ENCODE measurements around the gene LMNTD2.

LMNTD2 gene, protein sequence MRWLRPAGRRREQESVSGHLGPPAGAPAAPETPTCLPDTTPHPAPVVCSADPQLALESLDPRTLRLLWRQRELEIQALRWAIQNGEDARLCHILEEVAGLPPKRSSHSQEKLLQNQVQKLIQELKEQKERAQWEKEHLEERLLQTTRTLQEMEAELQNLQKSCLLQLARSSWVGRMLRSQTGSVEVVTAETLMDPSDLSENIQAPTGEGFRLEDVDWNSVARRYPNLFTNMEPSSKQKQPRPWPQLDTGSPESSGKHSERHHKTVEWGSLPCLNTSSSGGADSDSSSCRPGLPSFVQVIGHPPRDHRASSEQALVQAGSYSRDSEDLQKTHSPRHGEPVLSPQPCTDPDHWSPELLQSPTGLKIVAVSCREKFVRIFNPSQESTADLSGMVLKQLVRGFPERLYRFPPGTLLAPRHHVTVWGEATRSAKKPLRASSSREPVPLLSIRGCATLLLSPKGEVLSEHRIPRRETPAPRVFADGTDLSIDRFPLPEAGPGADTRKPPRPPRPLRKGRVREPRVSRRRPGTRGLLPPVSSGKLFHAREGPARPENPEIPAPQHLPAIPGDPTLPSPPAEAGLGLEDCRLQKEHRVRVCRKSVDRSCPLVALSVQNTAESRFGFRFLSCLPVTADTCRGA

DNA sequence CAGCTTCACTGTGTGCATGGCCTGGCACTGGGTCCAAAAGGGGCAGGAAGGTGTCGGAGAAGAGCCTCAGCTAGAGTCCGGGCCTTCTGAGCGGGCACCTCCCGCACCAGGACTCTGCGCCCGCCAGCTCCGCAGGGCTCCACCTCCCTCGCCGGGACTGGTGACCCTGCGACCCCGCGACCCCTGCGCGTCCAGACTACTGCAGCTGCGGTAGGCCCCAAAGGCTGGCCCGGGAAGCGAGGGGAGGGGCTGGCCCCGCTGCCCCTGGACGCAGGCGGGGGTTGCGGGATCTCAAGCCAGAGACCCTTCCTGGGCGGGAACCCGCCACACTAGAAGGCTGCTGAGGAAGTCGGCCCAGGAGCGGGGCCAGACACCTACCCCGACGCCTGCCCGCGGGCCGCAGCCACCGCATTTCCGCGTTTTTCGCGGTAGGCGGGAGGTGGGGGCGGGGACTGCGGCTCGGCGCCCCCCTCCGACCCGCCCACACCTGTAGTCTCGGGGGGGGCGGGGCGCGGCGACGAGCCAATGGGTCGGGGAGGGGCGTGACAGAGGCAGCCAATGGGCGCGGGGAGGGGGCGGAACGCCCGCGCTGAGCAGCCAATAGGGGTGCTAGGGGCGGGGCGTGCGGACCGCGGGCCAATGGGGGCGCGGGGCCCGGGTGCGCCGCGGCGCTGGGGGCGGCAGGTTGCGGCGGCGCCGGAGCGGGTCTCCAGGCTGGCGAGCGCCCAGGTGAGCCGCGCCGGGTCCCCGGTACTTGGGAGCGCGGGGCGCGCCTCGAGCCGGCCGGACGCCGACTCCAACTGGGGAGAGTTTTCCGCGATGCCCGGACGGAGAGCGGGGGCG lies at the start of gene LMNTD2, which contains the start of gene RASSF7:
Gene LMNTD2 (minus strand): TSS at position 434 of the 843 bp plus-strand sequence. CDS start 22 bp downstream, at position 412.
Gene RASSF7 (plus strand): TSS at position 666 of the 843 bp plus-strand sequence. CDS start 799 bp downstream, outside the sequence.
- no peak for DNase-seq (ENCODE audit: low read depth, low spot score)

DNA sequence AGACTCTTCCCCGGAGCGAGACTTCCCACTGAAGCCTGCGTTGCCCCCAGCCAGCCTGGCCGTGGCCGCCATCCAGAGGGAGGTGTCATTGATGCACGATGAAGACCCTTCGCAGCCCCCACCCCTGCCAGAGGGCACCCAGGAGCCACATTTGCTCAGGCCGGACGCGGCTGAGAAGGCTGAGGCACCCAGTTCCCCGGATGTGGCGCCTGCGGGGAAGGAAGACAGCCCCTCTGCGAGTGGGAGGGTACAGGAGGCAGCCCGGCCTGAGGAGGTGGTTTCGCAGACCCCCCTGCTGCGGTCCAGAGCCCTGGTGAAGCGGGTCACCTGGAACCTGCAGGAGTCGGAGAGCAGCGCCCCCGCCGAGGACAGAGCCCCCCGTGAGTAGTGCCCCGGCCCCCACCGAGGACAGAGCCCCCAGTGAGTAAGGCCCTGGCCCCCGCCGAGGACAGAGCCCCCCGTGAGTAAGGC lies 48.8 kb upstream of the LMNTD2 start:
- DNase-seq (ENCODE audit: low read depth, low spot score): no peak

DNA sequence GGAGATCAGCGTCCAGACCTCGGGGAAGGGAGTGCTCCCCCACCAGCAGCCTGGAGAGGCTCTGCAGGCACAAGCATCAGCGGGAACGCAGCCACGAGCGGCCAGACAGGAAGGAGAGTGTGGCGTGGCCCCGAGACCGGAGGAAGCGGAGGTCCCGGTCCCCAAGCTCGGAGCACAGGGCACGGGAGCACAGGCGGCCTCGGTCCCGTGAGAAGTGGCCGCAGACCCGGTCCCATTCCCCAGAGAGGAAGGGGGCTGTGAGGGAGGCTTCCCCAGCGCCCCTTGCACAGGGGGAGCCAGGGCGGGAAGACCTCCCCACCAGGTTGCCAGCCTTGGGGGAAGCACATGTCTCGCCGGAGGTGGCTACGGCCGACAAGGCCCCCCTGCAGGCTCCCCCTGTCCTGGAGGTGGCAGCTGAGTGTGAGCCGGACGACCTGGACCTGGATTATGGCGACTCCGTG lies 48.3 kb upstream of the LMNTD2 start:
- no peak for DNase-seq (ENCODE audit: low read depth, low spot score)

DNA sequence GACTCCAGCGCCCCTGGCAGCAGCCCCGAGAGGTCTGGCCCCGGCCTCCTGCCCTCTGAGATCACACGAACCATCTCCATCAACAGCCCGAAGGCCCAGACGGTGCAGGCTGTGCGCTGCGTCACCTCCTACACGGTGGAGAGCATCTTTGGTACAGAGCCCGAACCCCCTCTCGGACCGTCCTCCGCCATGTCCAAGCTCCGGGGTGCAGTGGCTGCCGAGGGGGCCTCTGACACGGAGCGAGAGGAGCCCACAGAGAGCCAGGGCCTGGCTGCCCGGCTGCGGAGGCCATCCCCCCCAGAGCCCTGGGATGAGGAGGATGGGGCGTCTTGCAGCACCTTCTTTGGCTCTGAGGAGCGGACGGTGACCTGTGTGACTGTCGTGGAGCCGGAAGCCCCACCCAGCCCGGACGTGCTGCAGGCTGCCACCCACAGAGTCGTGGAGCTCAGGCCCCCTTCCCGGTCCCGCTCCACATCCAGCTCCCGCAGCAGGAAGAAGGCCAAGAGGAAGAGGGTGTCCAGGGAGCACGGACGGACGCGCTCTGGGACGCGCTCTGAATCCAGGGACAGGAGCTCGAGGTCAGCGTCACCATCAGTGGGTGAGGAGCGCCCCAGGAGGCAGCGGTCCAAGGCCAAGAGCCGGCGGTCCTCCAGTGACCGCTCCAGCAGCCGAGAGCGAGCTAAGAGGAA lies 47.6 kb upstream of the LMNTD2 start:
- no peak for DNase-seq (ENCODE audit: low read depth, low spot score)

DNA sequence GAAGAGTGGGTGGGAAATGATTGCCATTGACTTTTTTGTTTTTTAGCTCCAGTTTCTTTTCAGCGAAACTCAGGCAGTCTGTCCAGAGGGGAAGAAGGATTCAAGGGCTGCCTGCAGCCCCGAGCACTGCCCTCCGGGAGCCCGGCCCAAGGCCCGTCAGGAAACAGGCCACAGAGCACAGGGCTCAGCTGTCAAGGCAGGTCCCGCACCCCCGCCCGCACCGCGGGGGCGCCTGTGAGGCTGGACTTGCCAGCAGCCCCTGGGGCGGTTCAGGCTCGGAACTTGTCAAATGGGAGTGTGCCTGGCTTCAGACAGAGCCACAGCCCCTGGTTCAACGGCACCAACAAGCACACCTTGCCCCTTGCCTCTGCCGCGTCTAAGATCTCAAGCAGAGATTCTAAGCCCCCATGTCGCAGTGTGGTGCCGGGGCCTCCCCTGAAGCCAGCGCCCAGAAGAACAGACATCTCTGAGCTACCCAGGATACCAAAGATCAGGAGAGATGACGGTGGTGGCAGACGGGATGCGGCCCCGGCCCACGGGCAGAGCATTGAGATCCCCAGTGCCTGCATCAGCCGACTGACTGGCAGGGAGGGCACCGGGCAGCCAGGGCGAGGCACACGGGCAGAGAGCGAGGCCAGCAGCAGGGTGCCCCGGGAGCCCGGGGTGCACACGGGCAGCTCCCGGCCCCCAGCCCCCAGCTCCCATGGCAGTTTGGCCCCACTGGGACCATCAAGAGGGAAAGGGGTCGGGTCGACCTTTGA lies 46.7 kb upstream of the LMNTD2 start:
- no peak for DNase-seq (ENCODE audit: low read depth, low spot score)

DNA sequence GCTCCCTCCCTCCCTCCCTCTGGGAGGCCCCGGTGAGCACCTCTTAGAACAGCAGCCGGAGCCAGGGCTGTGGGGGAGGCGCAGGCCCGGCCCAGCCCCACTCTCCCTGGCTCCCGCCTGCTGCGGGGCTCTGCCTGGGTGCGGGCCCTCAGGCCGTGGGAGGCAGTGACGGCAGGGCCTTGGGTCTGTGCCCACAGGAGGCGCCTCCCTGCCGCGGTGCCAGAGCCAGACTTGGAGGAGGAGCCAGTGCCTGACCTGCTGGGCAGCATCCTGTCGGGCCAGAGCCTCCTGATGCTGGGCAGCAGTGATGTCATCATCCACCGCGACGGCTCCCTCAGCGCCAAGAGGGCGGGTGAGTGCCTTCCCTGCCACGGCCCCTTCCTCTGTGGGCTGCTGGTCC lies 45.7 kb upstream of the LMNTD2 start:
- DNase-seq (ENCODE audit: low read depth, low spot score): peak; percentile 72

DNA sequence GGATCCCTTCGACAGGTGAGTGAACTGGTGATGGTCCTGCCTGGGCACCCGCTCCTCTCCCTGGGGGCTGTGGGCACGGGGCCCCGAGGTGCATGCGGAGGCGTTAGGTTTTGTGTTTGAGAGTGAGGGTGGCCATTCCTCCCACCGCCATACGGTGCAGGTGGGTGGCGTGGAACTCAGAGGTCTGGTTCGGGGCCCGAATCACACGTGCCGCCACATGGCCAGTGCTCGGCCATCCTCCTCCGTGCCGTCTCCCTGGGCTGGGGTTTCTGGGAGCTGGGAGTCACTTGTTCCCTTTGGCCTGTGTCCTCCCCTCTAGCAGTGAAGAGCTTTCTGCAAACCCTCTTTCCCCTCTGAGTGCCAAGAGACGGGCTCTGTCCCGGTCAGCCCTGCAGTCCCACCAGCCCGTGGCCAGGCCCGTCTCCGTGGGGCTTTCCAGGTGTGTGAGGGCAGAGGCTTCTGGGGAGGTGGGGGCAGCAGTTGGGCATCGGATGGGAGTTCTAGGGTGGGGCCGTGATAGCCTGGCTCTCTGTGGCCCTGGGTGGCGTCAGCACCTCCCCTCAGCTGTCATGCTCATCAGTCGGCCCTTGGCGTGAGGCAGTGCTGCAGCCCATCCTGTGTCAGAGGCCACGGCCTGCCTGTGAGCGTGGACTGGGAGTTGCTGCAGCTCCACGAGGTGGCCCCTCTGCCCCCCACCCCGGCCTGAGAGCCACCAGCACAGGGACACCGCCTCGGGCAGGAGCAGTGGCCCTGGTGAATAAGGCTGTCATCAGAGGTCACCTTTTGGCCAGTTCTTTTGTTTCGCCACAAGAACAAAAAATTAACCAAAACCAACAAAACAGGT lies 45.0 kb upstream of the LMNTD2 start:
- DNase-seq (ENCODE audit: low read depth, low spot score): no peak

DNA sequence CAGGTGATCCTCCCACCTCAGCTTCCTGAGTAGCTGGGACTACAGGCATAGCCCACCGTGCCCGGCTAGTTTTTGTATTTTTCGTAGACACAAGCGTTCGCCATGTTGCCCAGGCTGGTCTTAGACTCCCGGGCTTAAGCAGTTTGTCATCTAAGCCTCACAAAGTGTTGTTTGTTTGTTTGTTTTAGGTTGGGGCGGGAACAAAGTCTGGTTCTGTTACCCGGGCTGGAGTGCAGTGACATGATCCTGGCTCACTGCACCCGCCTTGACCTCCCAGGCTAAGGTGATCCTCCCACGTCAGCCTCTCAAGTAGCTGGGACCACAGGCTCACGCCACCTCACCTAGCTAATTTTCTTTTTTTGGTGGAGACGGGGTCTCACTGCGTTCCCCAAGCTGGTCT lies 42.6 kb upstream of the LMNTD2 start:
- DNase-seq (ENCODE audit: low read depth, low spot score): no peak

DNA sequence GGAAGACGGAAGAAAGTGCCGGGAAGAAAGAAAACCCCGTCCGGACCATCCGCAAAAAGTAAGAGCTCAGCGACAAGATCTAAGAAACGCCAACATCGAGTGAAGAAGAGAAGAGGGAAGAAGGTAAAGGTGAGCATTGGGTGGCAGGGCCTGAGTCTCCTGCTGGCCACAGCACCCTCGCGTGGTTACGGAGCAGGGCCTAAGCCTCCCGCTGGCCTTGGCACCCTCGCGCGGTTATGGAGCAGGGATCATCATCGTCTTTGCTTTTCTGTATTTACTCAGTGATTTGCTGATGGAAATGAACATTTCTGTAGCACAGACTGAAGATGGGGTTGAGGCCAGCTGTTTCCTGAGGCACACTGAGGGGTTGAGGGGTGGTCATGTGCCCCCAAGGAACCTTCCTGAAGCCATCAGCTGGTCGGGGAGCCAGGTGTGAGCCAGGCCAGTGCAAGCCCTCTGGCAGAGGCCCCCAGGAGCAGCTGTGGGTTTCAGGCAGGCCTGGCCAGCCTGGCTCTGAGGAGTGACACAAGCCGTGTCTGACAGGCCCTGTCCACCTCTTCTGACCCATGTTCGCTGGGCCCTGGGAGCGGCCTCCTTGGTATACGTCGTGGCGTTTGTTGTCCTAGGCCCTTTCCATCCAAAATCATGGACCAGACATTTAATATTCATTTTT lies 41.2 kb upstream of the LMNTD2 start:
- DNase-seq (ENCODE audit: low read depth, low spot score): no peak

DNA sequence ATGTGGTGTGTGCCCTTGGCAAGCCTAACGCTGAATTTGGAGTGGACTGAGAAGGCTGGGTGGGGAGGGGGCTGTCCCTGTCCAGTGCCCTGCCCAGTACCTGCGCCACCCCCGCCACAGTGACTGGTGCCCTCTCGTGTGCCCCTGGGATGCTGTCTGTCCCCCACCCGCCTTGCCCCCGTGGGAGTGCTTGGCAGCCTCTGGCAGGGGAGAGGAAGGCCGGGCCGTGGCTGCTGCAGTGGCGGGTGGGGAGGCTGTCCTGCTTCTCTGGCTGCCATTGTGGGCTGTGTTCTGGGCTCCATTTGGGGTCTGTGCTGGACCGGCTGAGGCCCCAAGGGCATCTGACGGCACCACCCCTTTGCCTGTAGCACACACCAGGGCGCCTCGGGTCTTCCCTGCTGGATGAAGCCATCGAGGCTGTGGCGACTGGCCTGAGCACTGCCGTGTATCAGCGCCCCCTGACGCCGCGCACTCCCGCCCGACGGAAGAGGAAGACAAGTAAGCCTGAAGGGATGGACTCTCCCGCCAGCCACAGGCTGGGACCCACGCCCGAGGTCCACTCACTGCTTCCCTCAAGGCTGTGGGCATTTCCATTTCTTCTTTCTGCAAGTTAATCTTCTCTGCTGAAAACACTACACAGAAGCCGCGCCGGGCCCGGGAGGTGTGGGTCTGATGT lies 37.6 kb upstream of the LMNTD2 start:
- DNase-seq (ENCODE audit: low read depth, low spot score): no peak

DNA sequence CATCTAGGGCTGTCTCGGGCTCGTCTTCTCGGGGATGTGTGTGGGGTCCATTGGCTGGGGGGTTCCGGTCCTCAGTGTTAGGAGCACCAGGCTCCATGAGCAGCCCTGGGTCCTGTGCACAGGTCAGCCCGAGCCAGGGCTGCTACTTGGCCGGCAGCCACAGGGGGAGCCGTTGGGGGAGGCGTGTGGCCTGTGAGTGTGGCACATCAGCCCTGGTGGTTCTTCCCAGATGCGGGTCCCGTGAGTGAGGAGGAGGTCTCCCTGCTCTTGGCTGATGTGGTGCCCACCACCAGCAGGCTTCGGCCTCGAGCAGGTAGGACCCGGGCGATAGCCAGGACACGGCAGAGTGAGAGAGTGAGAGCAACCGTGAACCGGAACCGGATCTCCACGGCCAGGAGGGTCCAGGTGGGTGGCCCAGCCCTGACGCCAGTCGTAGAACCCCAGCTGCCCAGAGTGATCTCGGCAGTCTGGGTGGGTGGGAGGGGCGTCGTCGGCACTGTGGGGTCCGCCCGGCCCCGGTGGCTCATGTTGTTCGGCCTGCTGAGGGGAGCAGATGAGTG lies 36.7 kb upstream of the LMNTD2 start:
- no peak for DNase-seq (ENCODE audit: low read depth, low spot score)

DNA sequence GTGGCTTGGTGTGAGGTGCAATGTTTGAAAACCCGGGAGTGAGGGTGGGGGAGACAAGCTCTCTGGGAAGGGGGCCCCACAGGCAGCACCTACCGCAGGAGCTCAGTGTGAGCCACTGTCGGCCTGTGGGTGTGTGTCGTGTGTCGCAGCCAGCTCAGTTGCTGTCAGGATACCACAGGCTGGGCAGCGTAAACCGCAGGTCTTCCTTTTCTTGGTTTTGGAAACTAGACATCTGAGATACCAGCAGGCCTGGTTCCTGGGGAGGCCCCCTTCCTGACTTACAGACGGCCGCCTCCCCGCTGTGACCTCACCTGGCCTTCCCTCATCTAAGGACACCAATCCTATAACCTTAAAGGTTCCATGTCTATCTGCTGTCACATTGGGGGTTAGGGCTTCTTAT lies 35.8 kb upstream of the LMNTD2 start:
- DNase-seq (ENCODE audit: low read depth, low spot score): no peak

DNA sequence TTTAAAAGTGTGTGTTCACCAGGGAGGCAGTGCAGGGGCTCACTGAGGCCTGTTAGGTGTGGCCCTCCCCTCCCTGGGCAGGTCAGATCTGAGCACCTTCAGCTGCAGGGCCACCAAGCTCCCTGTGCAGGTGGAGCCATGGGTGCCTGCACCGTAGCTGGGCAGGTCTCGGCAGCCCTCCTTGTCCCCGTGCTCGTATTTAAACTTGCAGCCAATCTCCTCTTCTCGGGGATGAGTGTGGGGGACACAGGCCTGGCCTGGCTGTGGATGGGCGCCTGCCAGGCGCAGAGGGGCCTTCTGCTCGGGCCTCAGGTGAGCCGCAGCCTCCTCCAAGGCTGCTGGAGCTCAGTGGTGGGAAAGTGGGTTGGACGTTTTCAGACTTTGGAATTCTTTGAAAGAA lies 34.9 kb upstream of the LMNTD2 start:
- DNase-seq (ENCODE audit: low read depth, low spot score): no peak

DNA sequence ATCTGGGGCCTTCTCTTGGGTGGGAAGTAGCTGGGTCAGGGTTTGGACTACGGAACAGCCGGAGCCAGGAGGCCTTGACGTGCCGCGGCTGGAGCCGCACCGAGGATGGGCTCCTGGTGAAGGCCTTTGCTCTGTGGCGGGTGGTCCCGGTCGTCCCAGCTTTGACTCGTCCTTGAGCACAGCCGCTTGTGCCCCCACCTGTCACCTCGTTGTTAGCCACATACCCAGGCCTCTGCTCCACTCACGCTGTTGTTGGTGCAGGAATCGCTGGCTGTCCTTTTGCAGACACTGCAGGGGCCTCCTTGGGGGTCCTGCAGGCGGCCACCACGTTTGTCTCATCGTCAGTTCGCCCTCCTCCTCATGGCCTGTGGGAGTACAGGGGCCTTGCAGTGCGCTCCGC lies 32.8 kb upstream of the LMNTD2 start:
- no peak for DNase-seq (ENCODE audit: low read depth, low spot score)

DNA sequence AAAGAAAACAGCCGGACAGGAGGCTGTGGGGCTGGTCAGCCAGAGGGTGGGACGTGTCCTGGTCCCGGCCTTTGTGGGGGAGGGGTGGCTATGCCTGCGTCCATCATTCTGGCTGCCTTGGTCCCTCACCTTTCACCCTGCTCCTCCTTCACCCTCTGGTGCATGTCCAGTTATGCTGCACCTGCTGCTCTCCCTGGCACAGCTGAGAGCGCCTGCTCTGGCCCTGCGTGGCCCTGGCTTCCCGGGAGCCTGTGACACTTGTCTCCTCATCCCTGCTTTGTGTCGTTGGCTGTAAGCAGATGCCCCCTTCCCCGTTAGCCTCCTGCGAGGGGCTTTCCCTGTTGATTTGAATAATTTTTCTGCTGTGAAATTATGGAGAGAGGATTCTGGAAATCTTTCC lies 32.4 kb upstream of the LMNTD2 start:
- DNase-seq (ENCODE audit: low read depth, low spot score): no peak

DNA sequence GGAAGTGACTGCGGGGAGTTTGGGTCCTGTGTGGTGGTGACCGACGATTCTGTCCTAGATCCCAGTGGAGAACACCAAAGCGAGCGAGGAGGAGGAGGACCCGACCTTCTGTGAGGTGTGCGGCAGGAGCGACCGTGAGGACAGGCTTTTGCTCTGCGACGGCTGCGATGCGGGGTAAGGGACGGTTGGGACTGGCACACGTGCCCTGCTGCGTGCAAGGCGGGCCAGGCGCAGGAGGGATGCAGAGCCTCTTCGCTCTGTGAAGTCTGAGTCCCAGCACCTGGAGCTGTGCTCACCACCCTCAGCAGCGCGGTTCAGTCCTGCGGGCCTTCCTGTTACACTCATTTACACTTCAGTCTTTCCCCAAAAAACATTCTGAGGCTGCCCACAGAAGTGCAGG lies 32.0 kb upstream of the LMNTD2 start:
- DNase-seq (ENCODE audit: low read depth, low spot score): no peak

DNA sequence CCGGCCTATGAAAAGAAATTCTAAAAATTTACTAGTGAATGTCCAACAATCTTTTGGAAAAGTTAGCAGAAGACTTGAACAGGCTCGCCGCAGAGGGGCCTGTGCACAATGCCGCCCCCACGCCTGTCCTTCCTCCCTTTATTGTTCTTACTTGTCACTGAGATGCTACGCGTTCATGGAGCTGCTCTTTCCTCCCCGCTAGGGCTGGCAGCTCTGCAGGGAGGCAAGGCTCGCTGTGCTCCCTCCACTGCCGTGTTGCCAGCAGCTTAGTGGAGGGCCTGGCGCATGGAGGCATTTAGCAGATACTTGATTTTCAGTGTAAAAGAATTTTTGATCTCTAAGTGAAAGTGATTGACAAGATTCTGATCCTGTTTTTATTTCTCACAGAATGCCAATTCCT lies 30.5 kb upstream of the LMNTD2 start:
- no peak for DNase-seq (ENCODE audit: low read depth, low spot score)

DNA sequence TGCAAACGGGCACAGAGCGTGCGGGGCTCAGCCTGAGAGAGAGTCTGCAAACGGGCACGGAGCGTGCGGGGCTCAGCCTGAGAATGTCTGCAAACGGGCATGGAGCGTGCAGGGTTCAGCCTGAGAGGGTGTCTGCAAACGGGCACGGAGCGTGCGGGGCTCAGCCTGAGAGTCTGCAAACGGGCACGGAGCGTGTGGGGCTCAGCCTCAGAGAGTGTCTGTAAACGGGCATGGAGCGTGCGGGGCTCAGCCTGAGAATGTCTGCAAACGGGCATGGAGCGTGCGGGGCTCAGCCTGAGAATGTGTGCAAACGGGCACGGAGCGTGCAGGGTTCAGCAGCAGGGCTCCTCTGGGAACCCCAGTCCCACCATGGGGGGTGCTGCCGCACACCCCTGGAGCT lies 29.3 kb upstream of the LMNTD2 start:
- DNase-seq (ENCODE audit: low read depth, low spot score): no peak
